Measurements from ENCODE around the gene CD300LB. TPM values are rescaled to one million over a fixed set of nuclear protein-coding genes. Genes with fewer than 3 reads are reported as not detected.

CD300LB gene
- total and polyA plus RNA-seq, 10 of the 15 experiments (the other 5 are each of a cell fraction or from before 2014, with no cell fraction given): 0.08 to 0.57 (median 0.25) TPM; not detected in 4

DNA sequence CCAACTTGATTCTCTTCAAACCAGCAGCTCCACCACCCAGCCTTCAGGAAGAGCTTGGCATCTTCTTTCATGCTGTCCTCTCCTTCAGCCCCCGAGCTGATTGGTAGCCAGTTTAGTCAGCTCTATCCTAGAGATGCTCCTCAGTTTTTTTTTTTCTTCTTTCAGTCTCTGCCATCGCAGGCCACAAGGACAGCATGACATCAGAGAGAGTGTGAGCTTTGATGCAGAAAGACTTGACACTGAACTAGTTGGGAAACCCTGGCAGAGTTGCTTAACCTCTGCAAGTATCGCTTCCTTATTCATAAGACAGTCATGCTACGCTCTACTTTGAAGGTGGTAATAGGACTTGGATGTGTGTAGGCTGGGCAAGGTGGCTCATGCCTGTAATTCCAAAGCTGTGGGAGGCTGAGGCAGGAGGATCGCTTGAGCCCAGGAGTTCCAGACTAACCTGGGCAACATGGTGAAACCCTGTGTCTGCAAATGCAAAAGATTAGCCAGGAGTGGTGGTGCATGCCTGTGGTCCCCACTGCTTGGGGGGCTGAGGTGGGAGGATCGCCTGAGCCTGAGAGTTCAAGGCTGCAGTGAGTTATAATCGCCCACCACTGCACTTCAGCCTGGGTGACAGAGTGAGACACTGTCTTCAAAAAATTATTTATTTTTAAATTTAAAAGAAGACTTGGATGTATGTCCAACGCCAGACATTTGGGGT, 2.6 kb downstream of the CD300LB start (continued):
- TF ChIP-seq, protein P1, sequence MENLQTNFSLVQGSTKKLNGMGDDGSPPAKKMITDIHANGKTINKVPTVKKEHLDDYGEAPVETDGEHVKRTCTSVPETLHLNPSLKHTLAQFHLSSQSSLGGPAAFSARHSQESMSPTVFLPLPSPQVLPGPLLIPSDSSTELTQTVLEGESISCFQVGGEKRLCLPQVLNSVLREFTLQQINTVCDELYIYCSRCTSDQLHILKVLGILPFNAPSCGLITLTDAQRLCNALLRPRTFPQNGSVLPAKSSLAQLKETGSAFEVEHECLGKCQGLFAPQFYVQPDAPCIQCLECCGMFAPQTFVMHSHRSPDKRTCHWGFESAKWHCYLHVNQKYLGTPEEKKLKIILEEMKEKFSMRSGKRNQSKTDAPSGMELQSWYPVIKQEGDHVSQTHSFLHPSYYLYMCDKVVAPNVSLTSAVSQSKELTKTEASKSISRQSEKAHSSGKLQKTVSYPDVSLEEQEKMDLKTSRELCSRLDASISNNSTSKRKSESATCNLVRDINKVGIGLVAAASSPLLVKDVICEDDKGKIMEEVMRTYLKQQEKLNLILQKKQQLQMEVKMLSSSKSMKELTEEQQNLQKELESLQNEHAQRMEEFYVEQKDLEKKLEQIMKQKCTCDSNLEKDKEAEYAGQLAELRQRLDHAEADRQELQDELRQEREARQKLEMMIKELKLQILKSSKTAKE (IDR thresholded peaks at IDR 0.05; ENCODE audit: low read depth, poor library complexity, severe bottlenecking): no peak
- TF ChIP-seq, protein P2, sequence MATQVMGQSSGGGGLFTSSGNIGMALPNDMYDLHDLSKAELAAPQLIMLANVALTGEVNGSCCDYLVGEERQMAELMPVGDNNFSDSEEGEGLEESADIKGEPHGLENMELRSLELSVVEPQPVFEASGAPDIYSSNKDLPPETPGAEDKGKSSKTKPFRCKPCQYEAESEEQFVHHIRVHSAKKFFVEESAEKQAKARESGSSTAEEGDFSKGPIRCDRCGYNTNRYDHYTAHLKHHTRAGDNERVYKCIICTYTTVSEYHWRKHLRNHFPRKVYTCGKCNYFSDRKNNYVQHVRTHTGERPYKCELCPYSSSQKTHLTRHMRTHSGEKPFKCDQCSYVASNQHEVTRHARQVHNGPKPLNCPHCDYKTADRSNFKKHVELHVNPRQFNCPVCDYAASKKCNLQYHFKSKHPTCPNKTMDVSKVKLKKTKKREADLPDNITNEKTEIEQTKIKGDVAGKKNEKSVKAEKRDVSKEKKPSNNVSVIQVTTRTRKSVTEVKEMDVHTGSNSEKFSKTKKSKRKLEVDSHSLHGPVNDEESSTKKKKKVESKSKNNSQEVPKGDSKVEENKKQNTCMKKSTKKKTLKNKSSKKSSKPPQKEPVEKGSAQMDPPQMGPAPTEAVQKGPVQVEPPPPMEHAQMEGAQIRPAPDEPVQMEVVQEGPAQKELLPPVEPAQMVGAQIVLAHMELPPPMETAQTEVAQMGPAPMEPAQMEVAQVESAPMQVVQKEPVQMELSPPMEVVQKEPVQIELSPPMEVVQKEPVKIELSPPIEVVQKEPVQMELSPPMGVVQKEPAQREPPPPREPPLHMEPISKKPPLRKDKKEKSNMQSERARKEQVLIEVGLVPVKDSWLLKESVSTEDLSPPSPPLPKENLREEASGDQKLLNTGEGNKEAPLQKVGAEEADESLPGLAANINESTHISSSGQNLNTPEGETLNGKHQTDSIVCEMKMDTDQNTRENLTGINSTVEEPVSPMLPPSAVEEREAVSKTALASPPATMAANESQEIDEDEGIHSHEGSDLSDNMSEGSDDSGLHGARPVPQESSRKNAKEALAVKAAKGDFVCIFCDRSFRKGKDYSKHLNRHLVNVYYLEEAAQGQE (IDR thresholded peaks at IDR 0.05; ENCODE audit: low read depth, low read length): no peak
- TF ChIP-seq RCOR1 (conservative IDR thresholded peaks at IDR 0.05; ENCODE audit: low read depth, low read length) (no peak), JUNB (IDR thresholded peaks at IDR 0.05) (no peak), RB1 (IDR thresholded peaks at IDR 0.05; ENCODE audit: borderline replicate concordance) (no peak)
- TF ChIP-seq, protein P3, sequence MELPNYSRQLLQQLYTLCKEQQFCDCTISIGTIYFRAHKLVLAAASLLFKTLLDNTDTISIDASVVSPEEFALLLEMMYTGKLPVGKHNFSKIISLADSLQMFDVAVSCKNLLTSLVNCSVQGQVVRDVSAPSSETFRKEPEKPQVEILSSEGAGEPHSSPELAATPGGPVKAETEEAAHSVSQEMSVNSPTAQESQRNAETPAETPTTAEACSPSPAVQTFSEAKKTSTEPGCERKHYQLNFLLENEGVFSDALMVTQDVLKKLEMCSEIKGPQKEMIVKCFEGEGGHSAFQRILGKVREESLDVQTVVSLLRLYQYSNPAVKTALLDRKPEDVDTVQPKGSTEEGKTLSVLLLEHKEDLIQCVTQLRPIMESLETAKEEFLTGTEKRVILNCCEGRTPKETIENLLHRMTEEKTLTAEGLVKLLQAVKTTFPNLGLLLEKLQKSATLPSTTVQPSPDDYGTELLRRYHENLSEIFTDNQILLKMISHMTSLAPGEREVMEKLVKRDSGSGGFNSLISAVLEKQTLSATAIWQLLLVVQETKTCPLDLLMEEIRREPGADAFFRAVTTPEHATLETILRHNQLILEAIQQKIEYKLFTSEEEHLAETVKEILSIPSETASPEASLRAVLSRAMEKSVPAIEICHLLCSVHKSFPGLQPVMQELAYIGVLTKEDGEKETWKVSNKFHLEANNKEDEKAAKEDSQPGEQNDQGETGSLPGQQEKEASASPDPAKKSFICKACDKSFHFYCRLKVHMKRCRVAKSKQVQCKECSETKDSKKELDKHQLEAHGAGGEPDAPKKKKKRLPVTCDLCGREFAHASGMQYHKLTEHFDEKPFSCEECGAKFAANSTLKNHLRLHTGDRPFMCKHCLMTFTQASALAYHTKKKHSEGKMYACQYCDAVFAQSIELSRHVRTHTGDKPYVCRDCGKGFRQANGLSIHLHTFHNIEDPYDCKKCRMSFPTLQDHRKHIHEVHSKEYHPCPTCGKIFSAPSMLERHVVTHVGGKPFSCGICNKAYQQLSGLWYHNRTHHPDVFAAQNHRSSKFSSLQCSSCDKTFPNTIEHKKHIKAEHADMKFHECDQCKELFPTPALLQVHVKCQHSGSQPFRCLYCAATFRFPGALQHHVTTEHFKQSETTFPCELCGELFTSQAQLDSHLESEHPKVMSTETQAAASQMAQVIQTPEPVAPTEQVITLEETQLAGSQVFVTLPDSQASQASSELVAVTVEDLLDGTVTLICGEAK (IDR thresholded peaks at IDR 0.05; ENCODE audit: borderline replicate concordance): no peak

Data from GM12878 (cell line).